ENCODE data around the gene FHAD1.

The FHAD1 gene

GRCh38 chr1:15330028-15330427, 83.0 kb downstream of the FHAD1 start:
- peak; percentile 26 for DNase-seq

DNA sequence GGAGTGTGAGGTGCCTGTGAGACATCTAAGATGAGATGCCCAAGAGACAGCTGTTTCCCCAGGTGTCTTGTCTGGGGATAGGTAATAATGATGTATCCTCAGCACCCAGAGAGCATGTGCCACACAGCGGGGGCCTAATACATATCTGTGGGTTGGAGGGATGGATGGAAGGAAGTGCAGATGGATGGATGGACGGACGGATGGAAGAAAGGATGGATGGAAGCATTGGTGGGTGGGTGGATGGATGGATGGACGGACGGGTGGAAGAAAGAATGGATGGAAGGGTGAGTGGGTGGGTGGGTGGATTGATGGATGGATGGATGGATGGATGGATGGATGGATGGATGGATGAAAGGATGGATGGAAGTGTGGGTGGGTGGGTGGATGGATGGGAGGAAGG, 84.2 kb downstream of the FHAD1 start:
- no peak for DNase-seq

DNA sequence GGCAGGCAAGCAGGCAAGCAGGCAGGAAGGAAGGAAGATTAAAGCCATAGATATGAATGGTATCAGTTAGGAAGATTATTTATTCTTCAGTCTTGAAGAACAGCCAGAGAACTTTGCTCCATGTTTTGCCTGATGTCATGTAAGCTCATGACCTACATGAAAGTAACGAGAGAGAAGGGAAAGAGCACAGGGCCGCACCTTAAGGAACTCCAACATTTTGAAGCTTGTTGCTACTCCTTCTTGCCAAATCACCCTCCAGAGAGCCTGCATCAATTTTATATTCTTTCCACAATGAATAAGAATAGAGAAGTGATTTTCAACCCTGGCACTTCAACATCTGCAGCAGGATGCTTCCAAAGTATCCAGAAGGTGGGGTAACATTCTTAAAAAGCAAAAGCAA, 84.7 kb downstream of the FHAD1 start:
- DNase-seq: no peak

DNA sequence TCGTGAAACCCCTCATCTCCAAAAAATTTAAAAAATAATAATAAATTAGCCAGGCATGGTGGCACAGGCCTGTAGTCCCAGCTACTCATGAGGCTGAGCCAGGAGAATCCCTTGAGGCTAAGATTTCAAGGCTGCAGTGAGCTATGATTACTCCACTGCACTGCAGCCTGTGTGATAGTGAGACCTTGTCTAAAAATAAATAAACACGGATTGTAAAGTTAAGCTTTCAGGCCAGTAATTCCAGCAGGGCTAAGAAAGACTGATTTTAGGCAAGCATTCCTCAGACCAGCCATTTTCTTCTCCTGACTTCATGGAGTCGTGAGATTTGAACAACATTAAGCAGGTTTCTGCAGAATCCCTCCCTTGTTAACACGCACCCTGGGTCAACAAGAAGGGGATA, 85.5 kb downstream of the FHAD1 start:
- DNase-seq: no peak

DNA sequence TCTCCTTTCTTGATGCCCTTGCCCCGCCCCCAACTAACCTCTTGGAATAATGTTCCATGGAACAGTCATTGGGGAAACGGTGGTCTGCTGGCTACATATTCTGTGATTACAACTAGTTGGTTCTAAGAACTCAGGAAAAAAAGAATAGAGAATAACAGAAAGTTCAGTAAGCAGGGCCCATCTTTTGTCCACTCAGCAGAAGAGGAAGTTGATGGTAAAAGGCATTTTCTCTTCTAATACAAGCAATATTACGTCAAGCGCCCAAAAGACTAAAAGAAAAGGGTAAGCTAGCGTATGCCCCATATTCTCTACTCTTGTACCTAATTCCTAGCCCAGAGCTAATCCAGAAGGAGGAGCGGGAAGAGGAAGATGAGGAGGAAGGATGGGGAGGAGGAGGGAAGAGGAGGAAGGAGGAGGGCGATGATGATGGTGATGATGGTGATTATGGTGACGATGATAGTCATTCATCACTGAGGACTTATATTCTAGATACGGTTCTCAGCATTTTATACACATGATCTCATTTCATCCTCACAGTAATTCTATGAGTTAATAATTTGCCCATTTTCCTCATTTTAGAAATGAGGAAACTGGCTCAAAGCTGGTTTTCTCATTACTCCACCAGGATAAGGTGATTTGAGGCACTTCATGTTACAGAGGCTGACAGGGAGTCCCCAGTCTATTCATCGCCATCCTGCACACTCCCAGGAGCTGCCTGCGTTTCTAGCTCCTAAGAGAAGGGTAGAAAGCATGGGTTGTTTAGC, 86.1 kb downstream of the FHAD1 start:
- no peak for DNase-seq

DNA sequence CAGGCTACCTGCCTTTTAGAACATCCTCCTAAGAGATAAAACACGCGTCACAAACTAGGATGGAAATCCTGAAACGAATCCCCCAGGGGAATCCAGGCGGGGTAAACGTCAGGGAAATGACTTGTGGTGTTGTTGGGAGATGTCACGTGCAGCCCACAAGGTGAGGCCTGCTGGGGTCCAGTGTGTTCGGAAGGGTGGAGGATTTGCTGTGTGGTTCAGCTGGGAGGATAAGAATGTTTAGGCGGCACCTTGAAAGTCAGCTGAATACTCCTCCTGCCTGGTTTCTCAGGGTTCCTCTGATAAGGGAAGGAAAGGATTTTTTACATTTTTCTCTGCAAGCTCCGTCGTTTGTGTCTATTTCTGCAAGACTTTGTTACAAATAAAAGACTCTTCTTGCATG, 88.0 kb downstream of the FHAD1 start:
- DNase-seq: no peak

- DNase-seq: no peak
These were observed 89.8 kb downstream of the FHAD1 start for GRCh38 chr1:15336866-15337265.

- peak; percentile 64 for DNase-seq
These were observed 90.8 kb downstream of the FHAD1 start for GRCh38 chr1:15337656-15338402.

- no peak for DNase-seq
These were observed 92.5 kb downstream of the FHAD1 start for GRCh38 chr1:15339570-15339969.

DNA sequence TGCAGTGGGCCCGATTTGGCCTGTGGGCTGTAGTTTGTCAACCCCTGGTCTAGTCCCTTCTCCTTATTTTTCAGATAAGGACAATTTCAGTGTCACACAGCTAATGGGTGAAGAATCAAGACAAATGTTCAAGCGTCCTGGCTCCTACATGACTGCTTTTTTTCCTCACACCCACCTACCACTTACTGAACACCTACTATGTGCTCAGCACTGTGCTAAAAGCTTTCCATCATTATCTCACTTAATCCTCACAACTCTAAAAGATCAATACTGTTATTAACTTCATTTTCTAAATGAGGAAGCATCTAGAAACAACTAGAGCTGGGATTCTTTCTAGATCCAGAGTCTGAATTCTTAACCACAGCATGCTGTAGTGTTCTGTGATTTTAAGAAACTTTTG, 94.2 kb downstream of the FHAD1 start:
- DNase-seq: no peak

- peak; percentile 18 for DNase-seq
These were observed 94.8 kb downstream of the FHAD1 start for GRCh38 chr1:15341634-15342407.

GRCh38 chr1:15342408-15342967, 95.5 kb downstream of the FHAD1 start:
- no peak for DNase-seq

DNA sequence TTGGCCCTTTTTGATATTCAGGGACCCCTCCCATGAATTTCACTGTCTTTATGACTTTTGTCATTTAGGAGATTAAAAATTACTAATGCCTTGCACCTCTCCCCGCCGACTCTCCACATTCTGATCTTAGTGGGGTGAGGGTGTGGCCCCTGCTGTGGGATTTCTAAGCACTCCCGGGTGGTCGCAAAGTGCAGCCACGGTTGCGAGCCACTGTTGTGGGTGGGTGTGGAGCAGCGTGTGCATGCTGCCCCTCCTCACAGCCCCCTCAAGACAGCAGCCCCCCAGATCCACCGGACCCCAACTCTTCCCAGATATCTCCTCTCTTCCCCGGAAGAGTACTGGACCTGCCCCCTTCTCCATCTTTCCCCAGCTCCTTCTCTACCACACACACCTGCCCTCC, 96.1 kb downstream of the FHAD1 start:
- no peak for DNase-seq

- DNase-seq: peak; percentile 18
These were observed 96.7 kb downstream of the FHAD1 start for GRCh38 chr1:15343729-15344128.

DNA sequence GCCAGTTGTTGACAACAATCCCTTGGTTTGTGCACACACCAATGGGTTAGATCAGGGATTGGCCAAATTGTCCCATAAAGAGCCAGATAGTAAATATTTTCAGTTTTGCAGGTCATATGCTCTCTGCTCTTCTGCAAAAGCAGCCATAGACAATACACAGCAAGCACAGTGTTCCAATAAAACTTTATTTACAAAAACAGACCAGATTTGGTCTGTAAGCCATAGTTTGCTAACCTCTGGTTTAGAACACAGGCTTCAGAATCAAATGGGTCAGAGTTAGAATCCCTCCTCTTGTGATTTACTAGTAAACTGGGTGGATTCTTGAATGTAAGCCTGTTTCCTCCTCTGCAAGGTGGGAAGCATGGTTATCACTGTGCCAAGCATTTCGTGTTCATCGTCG, 97.4 kb downstream of the FHAD1 start:
- no peak for DNase-seq

DNA sequence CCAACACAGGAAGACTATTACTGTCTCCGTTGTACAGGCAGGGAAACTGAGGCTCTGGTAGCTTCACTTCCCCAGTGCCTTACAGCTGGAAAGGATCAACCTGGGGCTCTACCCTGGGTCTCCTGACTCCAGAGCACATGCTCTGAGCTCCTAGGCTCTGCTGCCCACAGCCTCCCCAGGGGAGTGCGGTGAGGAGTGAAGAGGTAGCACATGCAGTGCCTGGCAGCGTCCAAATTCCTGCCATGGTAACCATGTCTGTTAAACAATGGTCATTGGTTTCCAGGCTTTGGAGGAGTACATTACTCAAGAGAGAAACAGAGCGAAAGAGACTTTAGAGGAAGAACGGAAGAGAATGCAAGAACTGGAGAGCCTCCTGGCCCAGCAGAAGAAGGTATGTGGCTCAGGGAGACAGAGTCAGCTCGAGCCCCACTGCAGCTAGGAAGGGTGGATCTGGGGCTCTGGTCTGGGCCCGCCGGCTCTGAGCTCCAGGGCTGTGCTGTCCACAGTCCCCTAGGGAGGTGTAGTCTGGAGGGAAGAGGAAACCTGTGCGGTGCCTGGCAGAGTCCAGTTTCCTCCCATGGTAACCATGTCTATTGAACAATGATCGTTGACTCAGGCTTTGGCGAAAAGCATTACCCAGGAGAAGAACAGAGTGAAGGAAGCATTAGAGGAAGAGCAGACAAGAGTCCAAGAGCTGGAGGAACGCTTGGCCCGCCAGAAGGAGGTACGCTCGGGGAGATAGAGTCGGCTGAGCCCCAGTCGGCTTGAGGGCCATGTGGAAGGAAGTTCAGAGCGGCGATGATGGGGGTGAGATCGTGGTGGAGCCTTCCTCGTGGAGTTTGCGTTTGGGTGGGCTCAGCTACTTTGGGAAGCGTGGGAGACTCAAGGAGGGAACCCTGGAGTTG, 98.0 kb downstream of the FHAD1 start:
- DNase-seq: no peak

DNA sequence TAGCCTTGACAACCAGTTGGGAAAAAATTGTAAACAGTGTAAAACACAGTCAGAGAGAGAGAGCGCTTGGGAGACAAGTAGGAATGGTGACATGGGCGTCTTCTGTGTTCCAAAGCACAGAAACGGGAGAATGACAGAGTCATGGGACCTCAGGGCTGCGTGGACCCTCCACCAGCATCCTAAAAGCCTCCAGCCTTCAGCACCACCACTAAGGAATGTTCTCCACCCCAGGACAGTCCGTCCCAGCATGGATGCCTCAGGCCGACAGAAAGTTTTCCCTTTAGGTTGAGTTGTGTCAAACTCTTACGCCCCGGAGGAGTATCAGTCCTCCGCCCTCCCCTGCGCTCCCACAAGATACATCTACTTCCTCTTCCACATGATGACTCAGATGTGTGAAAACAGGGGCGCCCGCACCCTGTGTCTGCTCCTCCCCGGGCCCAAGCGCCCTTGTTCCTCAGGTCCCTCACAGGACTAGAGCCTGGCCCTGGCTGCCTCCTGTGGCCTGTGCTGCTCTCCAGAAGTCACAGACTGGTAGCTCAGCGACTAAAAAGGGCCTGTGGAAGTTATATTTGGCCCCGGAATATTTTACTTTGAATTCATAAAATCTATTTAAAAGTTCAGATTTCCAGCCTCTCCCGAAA, 98.8 kb downstream of the FHAD1 start:
- DNase-seq: no peak

GRCh38 chr1:15346346-15347030, 99.5 kb downstream of the FHAD1 start:
- no peak for DNase-seq

DNA sequence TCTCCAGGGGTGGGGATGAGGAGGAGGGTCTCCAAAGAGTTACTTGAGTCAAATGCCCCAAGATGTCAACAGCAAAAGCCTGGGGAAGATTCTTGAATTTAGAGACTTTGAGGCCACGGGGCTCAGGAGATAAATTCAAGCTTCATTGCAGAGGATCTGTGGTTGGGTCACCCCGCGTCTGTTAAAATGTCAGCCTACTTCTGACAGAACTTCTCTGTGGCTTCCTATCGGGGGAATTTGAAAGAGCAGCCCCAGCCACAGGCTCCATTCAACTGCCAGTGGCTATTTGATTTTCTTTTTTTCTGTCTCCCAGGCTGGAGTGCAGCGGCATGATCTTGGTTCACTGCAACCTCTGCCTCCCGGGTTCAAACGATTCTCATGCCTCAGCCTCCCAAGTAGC, 100.2 kb downstream of the FHAD1 start:
- no peak for DNase-seq

GRCh38 chr1:15348648-15349047, 101.6 kb downstream of the FHAD1 start:
- DNase-seq: no peak

- no peak for DNase-seq
These were observed 102.1 kb downstream of the FHAD1 start for GRCh38 chr1:15349133-15349532.
